GM12875 (cell line): ENCODE data around the gene IGSF22.

ENCODE experiments used
- H3K4me3 ChIP-seq: one replicate; pipeline ENCODE4 v1.5.1; 2011; ENCODE audit warnings: low read depth, low read length, control low read depth
- TF ChIP-seq, protein P1 (sequence below): IDR thresholded peaks from 2 replicates; pipeline ENCODE4 v1.5.1; 2011; ENCODE audit warnings: low read depth, mild to moderate bottlenecking, control low read depth, inconsistent platforms, low read length, moderate library complexity, borderline replicate concordance; ENCODE audit not compliant: insufficient read depth

Gene IGSF22

GRCh38 chr11:18726040-18726439 lies at the start of gene IGSF22:
IGSF22 (minus strand) TSS chr11:18726188; CDS start chr11:18724236, 1,952 bp downstream.
- TF ChIP-seq, protein P1, sequence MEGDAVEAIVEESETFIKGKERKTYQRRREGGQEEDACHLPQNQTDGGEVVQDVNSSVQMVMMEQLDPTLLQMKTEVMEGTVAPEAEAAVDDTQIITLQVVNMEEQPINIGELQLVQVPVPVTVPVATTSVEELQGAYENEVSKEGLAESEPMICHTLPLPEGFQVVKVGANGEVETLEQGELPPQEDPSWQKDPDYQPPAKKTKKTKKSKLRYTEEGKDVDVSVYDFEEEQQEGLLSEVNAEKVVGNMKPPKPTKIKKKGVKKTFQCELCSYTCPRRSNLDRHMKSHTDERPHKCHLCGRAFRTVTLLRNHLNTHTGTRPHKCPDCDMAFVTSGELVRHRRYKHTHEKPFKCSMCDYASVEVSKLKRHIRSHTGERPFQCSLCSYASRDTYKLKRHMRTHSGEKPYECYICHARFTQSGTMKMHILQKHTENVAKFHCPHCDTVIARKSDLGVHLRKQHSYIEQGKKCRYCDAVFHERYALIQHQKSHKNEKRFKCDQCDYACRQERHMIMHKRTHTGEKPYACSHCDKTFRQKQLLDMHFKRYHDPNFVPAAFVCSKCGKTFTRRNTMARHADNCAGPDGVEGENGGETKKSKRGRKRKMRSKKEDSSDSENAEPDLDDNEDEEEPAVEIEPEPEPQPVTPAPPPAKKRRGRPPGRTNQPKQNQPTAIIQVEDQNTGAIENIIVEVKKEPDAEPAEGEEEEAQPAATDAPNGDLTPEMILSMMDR = no peak
- H3K4me3 ChIP-seq = no peak within 1 kb of the TSS

DNA sequence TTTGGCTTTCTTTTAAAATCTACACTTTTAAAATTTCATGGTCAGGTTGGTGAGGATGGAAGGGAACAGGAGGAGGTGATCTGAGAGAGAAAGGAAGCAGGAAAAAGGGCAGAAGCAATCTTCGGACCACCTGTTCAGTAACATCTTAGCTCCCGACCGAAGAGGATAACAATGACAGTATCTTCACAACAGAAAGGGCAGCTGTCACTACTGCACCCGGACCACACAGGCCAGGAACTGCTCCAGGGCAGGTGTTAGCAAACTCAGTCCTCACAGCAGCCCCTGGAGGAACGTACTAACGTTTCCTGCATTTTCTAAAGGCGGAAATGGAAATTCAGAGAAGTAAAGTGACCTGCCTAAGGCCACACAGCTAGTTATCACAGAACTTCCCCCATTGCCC lies 48.8 kb upstream of the IGSF22 start:
- TF ChIP-seq, protein P1 = no peak
- no peak overlapping the region for H3K4me3 ChIP-seq

- TF ChIP-seq, protein P1 = no peak
- no peak overlapping the region for H3K4me3 ChIP-seq
These were observed 47.7 kb upstream of the IGSF22 start for GRCh38 chr11:18773681-18774080.

GRCh38 chr11:18773104-18773503 lies 47.1 kb upstream of the IGSF22 start:
- H3K4me3 ChIP-seq = no peak overlapping the region

DNA sequence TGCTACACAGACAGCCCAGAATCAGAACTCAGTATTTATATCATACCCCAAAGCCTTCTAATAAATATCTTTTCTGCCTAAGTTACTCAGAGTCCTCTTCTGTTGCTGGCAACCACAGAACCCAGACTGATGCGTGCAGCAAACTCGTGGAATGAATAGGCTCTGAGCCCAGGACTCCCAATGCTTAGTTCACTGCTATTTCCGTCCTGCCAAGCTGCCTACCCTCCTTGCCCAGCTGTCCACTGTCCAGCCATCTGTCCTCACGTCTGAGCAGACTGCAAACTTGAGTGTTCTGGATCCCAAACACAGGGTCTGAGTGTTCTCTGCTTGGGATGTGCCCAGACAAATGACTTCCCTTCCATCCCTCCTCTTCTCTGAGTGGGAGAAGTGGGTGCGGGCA lies 46.2 kb upstream of the IGSF22 start:
- TF ChIP-seq, protein P1 = no peak
- H3K4me3 ChIP-seq = no peak overlapping the region

More at GRCh38 chr11:18773104-18773503, 47.1 kb upstream of the IGSF22 start:
- TF ChIP-seq, protein P1 = no peak

GRCh38 chr11:18771266-18772035 lies 45.5 kb upstream of the IGSF22 start:
- TF ChIP-seq, protein P1 = no peak
- H3K4me3 ChIP-seq = no peak overlapping the region

DNA sequence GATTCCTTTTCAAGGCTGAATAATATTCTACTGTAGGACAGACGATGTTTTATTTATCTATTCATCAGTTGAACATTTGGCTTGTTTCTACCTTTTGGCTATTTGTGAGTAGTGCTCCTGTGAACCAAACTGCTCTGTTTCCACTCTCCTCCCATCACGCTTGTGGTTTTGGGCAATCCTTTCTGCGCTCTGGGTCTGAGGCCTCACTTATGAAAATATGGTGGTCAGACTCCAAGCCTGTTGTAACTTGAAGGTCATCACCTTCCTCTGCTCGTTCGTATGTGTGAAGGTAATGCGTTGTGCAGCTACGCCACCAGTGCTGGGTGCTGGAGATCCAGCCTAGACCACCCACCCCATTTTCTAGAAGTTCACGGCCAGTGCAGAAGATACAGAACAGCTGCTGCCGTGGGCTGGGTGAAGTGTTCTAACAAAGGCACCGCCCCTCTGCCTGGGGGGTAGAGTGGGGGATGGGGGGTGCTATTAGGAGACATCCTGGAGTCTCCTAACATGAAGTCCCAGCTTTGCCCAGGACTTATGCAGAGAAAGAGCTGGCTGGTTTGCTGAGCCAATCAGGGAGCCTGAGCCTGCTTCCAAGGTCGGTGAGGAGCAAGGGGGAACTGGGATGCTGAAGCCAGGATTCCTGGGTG lies 44.6 kb upstream of the IGSF22 start:
- TF ChIP-seq, protein P1 = no peak
- no peak overlapping the region for H3K4me3 ChIP-seq
